ENCODE measurements around the gene SLC9A6.

SLC9A6 gene

GRCh38 chrX:135985157-135985972, at the start of gene SLC9A6:
TSS of gene SLC9A6 (plus strand) at chrX:135985435. CDS start at chrX:135985659, 224 bp downstream.
- Mint-ChIP-seq H3K27ac (peak within 1 kb of the TSS; percentile 83), H3K36me3 (ENCODE audit: low read depth) (peaks cover 2% of the 10 kb centered on the region), H3K9me3 (no peaks in the 10 kb centered on the region), H3K27me3 (ENCODE audit: low read depth) (no peaks in the 10 kb centered on the region), H3K4me3 (peak within 1 kb of the TSS; percentile 92), H3K4me1 (ENCODE audit: low read depth) (peaks cover 46% of the 10 kb centered on the region)

GRCh38 chrX:135944486-135944885, 40.7 kb upstream of the SLC9A6 start:
- no peaks in the 10 kb centered on the region for H3K27me3 Mint-ChIP-seq (ENCODE audit: low read depth)
- peaks cover 2% of the 10 kb centered on the region for H3K36me3 Mint-ChIP-seq (ENCODE audit: low read depth)
- no peaks in the 10 kb centered on the region for H3K9me3 Mint-ChIP-seq
- H3K4me1 Mint-ChIP-seq (ENCODE audit: low read depth): no peaks in the 10 kb centered on the region
- H3K4me3 Mint-ChIP-seq: no peak overlapping the region
- H3K27ac Mint-ChIP-seq: no peak overlapping the region

- no peaks in the 10 kb centered on the region for H3K4me1 Mint-ChIP-seq (ENCODE audit: low read depth)
- no peaks in the 10 kb centered on the region for H3K9me3 Mint-ChIP-seq
- no peaks in the 10 kb centered on the region for H3K27me3 Mint-ChIP-seq (ENCODE audit: low read depth)
- no peaks in the 10 kb centered on the region for H3K36me3 Mint-ChIP-seq (ENCODE audit: low read depth)
- no peak overlapping the region for H3K27ac Mint-ChIP-seq
- H3K4me3 Mint-ChIP-seq: no peak overlapping the region
Measured at GRCh38 chrX:135951291-135951690, 33.9 kb upstream of the SLC9A6 start.

GRCh38 chrX:135973025-135973547, 12.1 kb upstream of the SLC9A6 start:
- peak overlapping the region; percentile 99 for H3K27ac Mint-ChIP-seq
- H3K4me3 Mint-ChIP-seq: peak overlapping the region; percentile 99
- H3K27me3 Mint-ChIP-seq (ENCODE audit: low read depth): no peaks in the 10 kb centered on the region
- H3K9me3 Mint-ChIP-seq: no peaks in the 10 kb centered on the region
- H3K36me3 Mint-ChIP-seq (ENCODE audit: low read depth): no peaks in the 10 kb centered on the region
- H3K4me1 Mint-ChIP-seq (ENCODE audit: low read depth): peaks cover 25% of the 10 kb centered on the region

GRCh38 chrX:135973548-135974278, 11.5 kb upstream of the SLC9A6 start, which contains the start of gene MMGT1:
TSS of gene MMGT1 (minus strand) at chrX:135973988. CDS start at chrX:135973675, 313 bp downstream.
- Mint-ChIP-seq H3K4me1 (ENCODE audit: low read depth) (peaks cover 25% of the 10 kb centered on the region), H3K27ac (peak within 1 kb of the TSS; percentile 99), H3K27me3 (ENCODE audit: low read depth) (no peaks in the 10 kb centered on the region), H3K4me3 (peak within 1 kb of the TSS; percentile 99), H3K9me3 (no peaks in the 10 kb centered on the region), H3K36me3 (ENCODE audit: low read depth) (no peaks in the 10 kb centered on the region)

- no peaks in the 10 kb centered on the region for H3K36me3 Mint-ChIP-seq (ENCODE audit: low read depth)
- peak overlapping the region; percentile 71 for H3K4me3 Mint-ChIP-seq
- no peaks in the 10 kb centered on the region for H3K9me3 Mint-ChIP-seq
- H3K27ac Mint-ChIP-seq: peak overlapping the region; percentile 8
- no peaks in the 10 kb centered on the region for H3K27me3 Mint-ChIP-seq (ENCODE audit: low read depth)
- H3K4me1 Mint-ChIP-seq (ENCODE audit: low read depth): peaks cover 25% of the 10 kb centered on the region
Measured at GRCh38 chrX:135974279-135974856, 10.9 kb upstream of the SLC9A6 start.

GRCh38 chrX:135975421-135975820, 9.8 kb upstream of the SLC9A6 start:
- H3K4me1 Mint-ChIP-seq (ENCODE audit: low read depth): peaks cover 25% of the 10 kb centered on the region
- no peaks in the 10 kb centered on the region for H3K9me3 Mint-ChIP-seq
- no peak overlapping the region for H3K27ac Mint-ChIP-seq
- H3K4me3 Mint-ChIP-seq: no peak overlapping the region
- H3K36me3 Mint-ChIP-seq (ENCODE audit: low read depth): no peaks in the 10 kb centered on the region
- H3K27me3 Mint-ChIP-seq (ENCODE audit: low read depth): no peaks in the 10 kb centered on the region

- peak overlapping the region; percentile 50 for H3K27ac Mint-ChIP-seq
Measured at GRCh38 chrX:135977611-135978010, 7.6 kb upstream of the SLC9A6 start.

GRCh38 chrX:135981010-135981409, 4.2 kb upstream of the SLC9A6 start:
- Mint-ChIP-seq H3K9me3 (no peaks in the 10 kb centered on the region), H3K27ac (no peak overlapping the region)

More at GRCh38 chrX:135977611-135978010, 7.6 kb upstream of the SLC9A6 start:
- peaks cover 23% of the 10 kb centered on the region for H3K4me1 Mint-ChIP-seq (ENCODE audit: low read depth)
- H3K9me3 Mint-ChIP-seq: no peaks in the 10 kb centered on the region
- H3K27me3 Mint-ChIP-seq (ENCODE audit: low read depth): no peaks in the 10 kb centered on the region
- H3K4me3 Mint-ChIP-seq: no peak overlapping the region
- no peaks in the 10 kb centered on the region for H3K36me3 Mint-ChIP-seq (ENCODE audit: low read depth)

GRCh38 chrX:135981668-135982067, 3.6 kb upstream of the SLC9A6 start:
- no peaks in the 10 kb centered on the region for H3K27me3 Mint-ChIP-seq (ENCODE audit: low read depth)
- no peak overlapping the region for H3K27ac Mint-ChIP-seq
- no peaks in the 10 kb centered on the region for H3K36me3 Mint-ChIP-seq (ENCODE audit: low read depth)
- H3K4me3 Mint-ChIP-seq: no peak overlapping the region
- peaks cover 39% of the 10 kb centered on the region for H3K4me1 Mint-ChIP-seq (ENCODE audit: low read depth)
- no peaks in the 10 kb centered on the region for H3K9me3 Mint-ChIP-seq

More at GRCh38 chrX:135981010-135981409, 4.2 kb upstream of the SLC9A6 start:
- H3K4me1 Mint-ChIP-seq (ENCODE audit: low read depth): peaks cover 36% of the 10 kb centered on the region
- H3K27me3 Mint-ChIP-seq (ENCODE audit: low read depth): no peaks in the 10 kb centered on the region
- no peak overlapping the region for H3K4me3 Mint-ChIP-seq
- no peaks in the 10 kb centered on the region for H3K36me3 Mint-ChIP-seq (ENCODE audit: low read depth)

- peak overlapping the region; percentile 80 for H3K27ac Mint-ChIP-seq
- peaks cover 41% of the 10 kb centered on the region for H3K4me1 Mint-ChIP-seq (ENCODE audit: low read depth)
- peak overlapping the region; percentile 86 for H3K4me3 Mint-ChIP-seq
Measured at GRCh38 chrX:135982860-135983259, 2.4 kb upstream of the SLC9A6 start.

GRCh38 chrX:135984256-135984655, 979 bp upstream of the SLC9A6 start:
- Mint-ChIP-seq H3K9me3 (no peaks in the 10 kb centered on the region), H3K27ac (peak overlapping the region; percentile 80), H3K36me3 (ENCODE audit: low read depth) (no peaks in the 10 kb centered on the region), H3K4me3 (peak overlapping the region; percentile 86), H3K27me3 (ENCODE audit: low read depth) (no peaks in the 10 kb centered on the region), H3K4me1 (ENCODE audit: low read depth) (peaks cover 42% of the 10 kb centered on the region)

More at GRCh38 chrX:135982860-135983259, 2.4 kb upstream of the SLC9A6 start:
- Mint-ChIP-seq H3K36me3 (ENCODE audit: low read depth) (no peaks in the 10 kb centered on the region), H3K9me3 (no peaks in the 10 kb centered on the region), H3K27me3 (ENCODE audit: low read depth) (no peaks in the 10 kb centered on the region)

GRCh38 chrX:135984791-135985156, 461 bp upstream of the SLC9A6 start:
- Mint-ChIP-seq H3K4me1 (ENCODE audit: low read depth) (peaks cover 45% of the 10 kb centered on the region), H3K4me3 (peak overlapping the region; percentile 86), H3K36me3 (ENCODE audit: low read depth) (peaks cover 2% of the 10 kb centered on the region), H3K27ac (peak overlapping the region; percentile 80), H3K27me3 (ENCODE audit: low read depth) (no peaks in the 10 kb centered on the region), H3K9me3 (no peaks in the 10 kb centered on the region)

- Mint-ChIP-seq H3K36me3 (ENCODE audit: low read depth) (peaks cover 2% of the 10 kb centered on the region), H3K4me3 (peak overlapping the region; percentile 92), H3K4me1 (ENCODE audit: low read depth) (peaks cover 46% of the 10 kb centered on the region), H3K27ac (peak overlapping the region; percentile 83), H3K27me3 (ENCODE audit: low read depth) (no peaks in the 10 kb centered on the region), H3K9me3 (no peaks in the 10 kb centered on the region)
Measured at GRCh38 chrX:135985973-135986310, 707 bp downstream of the SLC9A6 start.
